ENCODE measurements around the gene CLHC1.

GRCh38 chr2:55232084-55232862 lies at the start of gene CLHC1, which contains the start of gene RPS27A:
- TF ChIP-seq POLR2AphosphoS5 (IDR thresholded peaks at IDR 0.05), result peak in 2 of 3 donors; percentile 79 to 81
- TF ChIP-seq, protein P1, sequence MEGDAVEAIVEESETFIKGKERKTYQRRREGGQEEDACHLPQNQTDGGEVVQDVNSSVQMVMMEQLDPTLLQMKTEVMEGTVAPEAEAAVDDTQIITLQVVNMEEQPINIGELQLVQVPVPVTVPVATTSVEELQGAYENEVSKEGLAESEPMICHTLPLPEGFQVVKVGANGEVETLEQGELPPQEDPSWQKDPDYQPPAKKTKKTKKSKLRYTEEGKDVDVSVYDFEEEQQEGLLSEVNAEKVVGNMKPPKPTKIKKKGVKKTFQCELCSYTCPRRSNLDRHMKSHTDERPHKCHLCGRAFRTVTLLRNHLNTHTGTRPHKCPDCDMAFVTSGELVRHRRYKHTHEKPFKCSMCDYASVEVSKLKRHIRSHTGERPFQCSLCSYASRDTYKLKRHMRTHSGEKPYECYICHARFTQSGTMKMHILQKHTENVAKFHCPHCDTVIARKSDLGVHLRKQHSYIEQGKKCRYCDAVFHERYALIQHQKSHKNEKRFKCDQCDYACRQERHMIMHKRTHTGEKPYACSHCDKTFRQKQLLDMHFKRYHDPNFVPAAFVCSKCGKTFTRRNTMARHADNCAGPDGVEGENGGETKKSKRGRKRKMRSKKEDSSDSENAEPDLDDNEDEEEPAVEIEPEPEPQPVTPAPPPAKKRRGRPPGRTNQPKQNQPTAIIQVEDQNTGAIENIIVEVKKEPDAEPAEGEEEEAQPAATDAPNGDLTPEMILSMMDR (IDR thresholded peaks at IDR 0.05), result no peak

Data from suprapubic skin (tissue), 3 donors.